HepG2 (cell line): ENCODE data around the gene VPS52. TPM values are rescaled to one million over a fixed set of nuclear protein-coding genes. Genes with fewer than 3 reads are reported as not detected.

Experiments used
- AGO2 ChIP-seq: fragments of 200-400 bp; formaldehyde crosslinking; optimal IDR thresholded peaks from 2 replicates; pipeline ENCODE3; 2017; ENCODE audit warnings: mild to moderate bottlenecking, low read depth, low read length, moderate library complexity
- GPBP1L1 ChIP-seq: sonication (generic); formaldehyde crosslinking; IDR thresholded peaks from 2 replicates; pipeline ENCODE4 v1.5.0; 2020; ENCODE audit warnings: mild to moderate bottlenecking, missing genetic modification reagents
- HNRNPUL1 ChIP-seq: fragments of 200-400 bp; formaldehyde crosslinking; IDR thresholded peaks from 2 replicates; pipeline ENCODE4 v1.6.1; 2017; ENCODE audit warnings: low read depth, mild to moderate bottlenecking, low read length, moderate library complexity
- KIAA2018 ChIP-seq: sonication (generic); formaldehyde crosslinking; IDR thresholded peaks from 2 replicates; pipeline ENCODE4 v1.5.0; 2020; ENCODE audit warnings: mild to moderate bottlenecking, missing genetic modification reagents, borderline replicate concordance
- NFYB ChIP-seq: sonication (generic); formaldehyde crosslinking; IDR thresholded peaks from 2 replicates; pipeline ENCODE4 v1.4.0; 2020; ENCODE audit warnings: missing genetic modification reagents
- TSC22D2 ChIP-seq: sonication (generic); formaldehyde crosslinking; IDR thresholded peaks from 2 replicates; pipeline ENCODE4 v1.5.1; 2020; ENCODE audit warnings: missing genetic modification reagents, mild to moderate bottlenecking, borderline replicate concordance
- ZNF605 ChIP-seq: sonication (generic); formaldehyde crosslinking; IDR thresholded peaks from 2 replicates; pipeline ENCODE4 v1.8.0; 2022; ENCODE audit warnings: mild to moderate bottlenecking, missing genetic modification reagents
- ZNF687 ChIP-seq: sonication (generic); formaldehyde crosslinking; IDR thresholded peaks from 2 replicates; pipeline ENCODE4 v1.5.1; 2020; ENCODE audit warnings: mild to moderate bottlenecking, missing genetic modification reagents, moderate library complexity
- polyA plus RNA-seq, 8 experiments: library from polyadenylated mRNA; depleted of rRNA in 3 of 8; stranded (reverse) in 7 of 8; unstranded in 1 of 8; fragments of >200 nt; fragmentation: Illumina TruSeq in 4 of 8; extraction: Trizol in 4 of 8; gene quantifications; 2 replicates each; pipeline versions ENCODE4 v1.2.1 to v1.2.3, GENCODE V29; 2011 to 2016; ENCODE audit warnings: low read depth in 4 of 8, missing spikeins in 1 of 8, mixed read lengths in 1 of 8; ENCODE audit not compliant: insufficient read depth in 1 of 8
- total RNA-seq, 5 experiments: library from RNA; depleted of rRNA; stranded (reverse); fragments of >200 nt; fragmentation: Illumina TruSeq; extraction: Trizol; gene quantifications; 2 replicates each; pipeline ENCODE4 v1.2.3, GENCODE V29; 2016; ENCODE audit warnings: low read depth in 1 of 5

Gene VPS52
- total and polyA plus RNA-seq, 2 of the 13 experiments (the other 11 are each of a cell fraction or from before 2014, with no cell fraction given) = 48.9 to 85.5 TPM

GRCh38 chr6:33317669-33318425, 46.2 kb upstream of the VPS52 start, which contains the start of gene ZBTB22 (continued):
- TF ChIP-seq KIAA2018 (CRISPR knock-in tag) (no peak), NFYB (CRISPR knock-in tag) (peak; percentile 88), ZNF687 (peak; percentile 62), AGO2 (peak; percentile 40), HNRNPUL1 (no peak), TSC22D2 (no peak), GPBP1L1 (CRISPR knock-in tag) (no peak), ZNF605 (CRISPR knock-in tag) (peak; percentile 97)
